B cell (primary cell): ENCODE measurements around the gene AQP3. TPM values are rescaled to one million over a fixed set of nuclear protein-coding genes. Genes with fewer than 3 reads are reported as not detected.

Experiments used
- ATAC-seq: fragments of 200-7000 bp; cut with Tn5 transposase; one replicate; pipeline ENCODE4 v1.10.0; 2021; ENCODE audit warnings: low read depth, mild to moderate bottlenecking, moderate number of reproducible peaks, moderate library complexity
- CTCF ChIA-PET: fragments of 350-600 bp; sonication (Branson Sonifier 250); formaldehyde crosslinking; loops from one replicate; lab custom pipeline; 2021; ENCODE audit warnings: antibody characterized with exemption, inconsistent platforms; lab: Charles Lee
- POLR2A ChIA-PET: fragments of 350-600 bp; sonication (Branson Sonifier 250); formaldehyde crosslinking; loops from one replicate; lab custom pipeline; 2021; ENCODE audit warnings: antibody characterized with exemption; lab: Charles Lee
- DNase-seq: peaks from one replicate; pipeline ENCODE4 v3.0.0; 2013
- H2AFZ ChIP-seq: 2 replicates; pipeline ENCODE4 v1.6.1; 2012; ENCODE audit warnings: mild to moderate bottlenecking, low read depth, low read length; ENCODE audit not compliant: insufficient read depth, poor library complexity, severe bottlenecking
- H3K27ac ChIP-seq, 2 donors: 1 replicate in 1 of 2; 2 replicates in 1 of 2; pipeline ENCODE4 v1.5.1; 2012 to 2013; ENCODE audit warnings: low read length in 2 of 2, mild to moderate bottlenecking in 2 of 2, moderate library complexity in 1 of 2
- H3K27me3 ChIP-seq, 4 experiments: fragments of 200-600 bp in 1 of 4; sonication (generic) in 1 of 4; replicated peaks in 1 of 4; 1 replicate in 2 of 4; 2 replicates in 2 of 4; pipeline versions ENCODE4 v1.6.1 to v1.7.0; 2013 to 2016; ENCODE audit warnings: low read length in 3 of 4, mild to moderate bottlenecking in 2 of 4, mixed read lengths in 1 of 4, moderate library complexity in 1 of 4; ENCODE audit not compliant: insufficient read depth in 4 of 4, control insufficient read depth in 3 of 4; ENCODE audit errors: control extremely low read depth in 1 of 4
- H3K36me3 ChIP-seq, 2 experiments: replicated peaks in 1 of 2; 1 replicate in 1 of 2; 2 replicates in 1 of 2; pipeline versions ENCODE4 v1.6.1 to v1.7.1; 2013; ENCODE audit warnings: low read length in 1 of 2; ENCODE audit not compliant: insufficient read depth in 2 of 2, control insufficient read depth in 1 of 2; ENCODE audit errors: control extremely low read depth in 1 of 2, extremely low read depth in 1 of 2
- H3K4me1 ChIP-seq, 2 donors: fragments of 200-600 bp in 1 of 2; sonication (generic) in 1 of 2; 1 replicate in 1 of 2; 2 replicates in 1 of 2; pipeline versions ENCODE4 v1.5.1 to v1.6.1; 2013 to 2017; ENCODE audit warnings: low read length in 2 of 2; ENCODE audit not compliant: control insufficient read depth in 2 of 2, insufficient read depth in 2 of 2
- H3K4me2 ChIP-seq: replicated peaks from 2 replicates; pipeline ENCODE3; 2012; ENCODE audit warnings: mild to moderate bottlenecking, low read depth, low read length; ENCODE audit not compliant: poor library complexity, severe bottlenecking
- H3K4me3 ChIP-seq, 5 experiments: fragments of 200-600 bp in 1 of 5; sonication (generic) in 1 of 5; 1 replicate in 3 of 5; 2 replicates in 2 of 5; pipeline versions ENCODE4 v1.5.1 to v1.7.0; 2011 to 2016; ENCODE audit warnings: low read length in 4 of 5, mild to moderate bottlenecking in 4 of 5, low read depth in 2 of 5, control low read depth in 1 of 5, moderate library complexity in 1 of 5; ENCODE audit not compliant: insufficient read depth in 1 of 5; ENCODE audit errors: control extremely low read depth in 1 of 5, extremely low read depth in 1 of 5
- H3K79me2 ChIP-seq: fragments of 200-600 bp; sonication (generic); one replicate; pipeline ENCODE4 v1.6.0; 2016; ENCODE audit warnings: low read length; ENCODE audit not compliant: control insufficient read depth, insufficient read depth
- H3K9ac ChIP-seq: fragments of 200-600 bp; sonication (generic); 2 replicates; pipeline ENCODE4 v1.6.1; 2017; ENCODE audit warnings: mild to moderate bottlenecking, low read length, moderate library complexity
- H3K9me3 ChIP-seq, 3 donors: one replicate each; pipeline versions ENCODE4 v1.6.1 to v1.7.1; 2013; ENCODE audit warnings: low read length in 2 of 3; ENCODE audit not compliant: control insufficient read depth in 2 of 3, insufficient read depth in 1 of 3; ENCODE audit errors: control extremely low read depth in 1 of 3
- H4K20me1 ChIP-seq: 2 replicates; pipeline ENCODE4 v1.6.0; 2012; ENCODE audit warnings: mild to moderate bottlenecking, low read length; ENCODE audit not compliant: insufficient read depth, control insufficient read depth, poor library complexity, severe bottlenecking
- H3K27ac Mint-ChIP-seq: one replicate; pipeline ENCODE4 v1.8.0; 2021; ENCODE audit warnings: mixed read lengths
- H3K27me3 Mint-ChIP-seq: one replicate; pipeline ENCODE4 v1.8.0; 2021; ENCODE audit warnings: mixed read lengths
- H3K4me1 Mint-ChIP-seq: one replicate; pipeline ENCODE4 v1.8.0; 2021; ENCODE audit warnings: mixed read lengths
- H3K4me3 Mint-ChIP-seq: one replicate; pipeline ENCODE4 v1.8.0; 2021; ENCODE audit warnings: mixed read lengths
- H3K9me3 Mint-ChIP-seq: one replicate; pipeline ENCODE4 v1.8.0; 2022; ENCODE audit warnings: mixed read lengths; ENCODE audit not compliant: insufficient read depth
- CTCF ChIP-seq: fragments of 200-600 bp; IDR thresholded peaks from one replicate; pipeline ENCODE4 v1.8.0; 2022; ENCODE audit warnings: antibody characterized with exemption, mild to moderate bottlenecking
- EZH2 ChIP-seq: IDR thresholded peaks from 2 replicates; pipeline ENCODE4 v1.6.1; 2012; ENCODE audit warnings: borderline replicate concordance, low read depth, mild to moderate bottlenecking, moderate library complexity, low read length; ENCODE audit not compliant: insufficient read depth, poor library complexity, severe bottlenecking
- WGBS: methylation state at CpG from one replicate; pipeline ENCODE4 v1.1.5; 2013; ENCODE audit warnings: missing lambda C conversion rate; ENCODE audit not compliant: insufficient coverage; 5-methylcytosine and 5-hydroxymethylcytosine counted together
- intact Hi-C: fragments of 100-400 bp; cut with micrococcal nuclease; formaldehyde crosslinking; loops from one replicate; pipeline ENCODE4 v1.10.0; 2022
- polyA plus RNA-seq: library from polyadenylated mRNA; depleted of rRNA; stranded (reverse); fragments of >200 nt; gene quantifications from 2 replicates; pipeline ENCODE4 v1.2.3, GENCODE V29; 2012
- total RNA-seq, 2 donors: library from RNA; stranded (reverse); fragments of 120-200 nt in 1 of 2; gene quantifications; 1 replicate in 1 of 2; 2 replicates in 1 of 2; pipeline versions ENCODE4 v1.2.3 to v1.2.4, GENCODE V29; 2013 to 2022

Gene AQP3
- total and polyA plus RNA-seq, 2 donors (not counting 1 experiment from before 2014, with no cell fraction given) = 1.8 to 10.0 TPM

GRCh38 chr9:33468215-33468730 is 20.9 kb upstream of the AQP3 start:
- ChIA-PET POLR2A (no interaction called here), CTCF (interaction anchor here (0.9 to 3.4 kb wide), 4 partner anchors 16 to 918 kb away, joined by 3 to 24 read pairs (median 20); no protein-coding TSS in a partner anchor)
- H3K27ac Mint-ChIP-seq = no peak overlapping the region
- Histone ChIP-seq H3K27ac (no peak overlapping the region), H3K4me1 (peaks cover 10 to 17% of the 10 kb centered on the region in 2 donors), H2AFZ (no peak overlapping the region), H3K9ac (no peak overlapping the region), H3K79me2 (peaks cover 22% of the 10 kb centered on the region), H4K20me1 (peaks cover 7% of the 10 kb centered on the region), H3K4me2 (no peak overlapping the region), H3K36me3 (peaks cover 0 to 78% of the 10 kb centered on the region in 2 experiments), H3K9me3 (no peaks in the 10 kb centered on the region), H3K4me3 (no peak overlapping the region), H3K27me3 (no peaks in the 10 kb centered on the region)
- intact Hi-C loops = no loop called here
- ATAC-seq (no peak), DNase-seq (no peak)
- peaks cover 20% of the 10 kb centered on the region for H3K4me1 Mint-ChIP-seq
- no peaks in the 10 kb centered on the region for H3K9me3 Mint-ChIP-seq
- TF ChIP-seq EZH2 (no peak), CTCF (no peak)
- 90% methylated on average over 2 of the region's 4 CpGs for WGBS
- no peak overlapping the region for H3K4me3 Mint-ChIP-seq
- no peaks in the 10 kb centered on the region for H3K27me3 Mint-ChIP-seq

- ATAC-seq = no peak
- Histone ChIP-seq H3K4me1 (peaks cover 3 to 10% of the 10 kb centered on the region in 2 donors), H3K79me2 (peaks cover 14% of the 10 kb centered on the region), H2AFZ (no peak overlapping the region), H3K27me3 (no peaks in the 10 kb centered on the region), H3K27ac (no peak overlapping the region), H3K4me2 (no peak overlapping the region), H3K9ac (no peak overlapping the region), H4K20me1 (no peaks in the 10 kb centered on the region), H3K36me3 (peaks cover 0 to 85% of the 10 kb centered on the region in 2 experiments), H3K9me3 (no peaks in the 10 kb centered on the region), H3K4me3 (no peak overlapping the region)
- intact Hi-C loops = loop anchor here (2.0 kb wide), 1 partner anchor 65 kb away; the partner anchor contains the start of gene AQP7
- 92% methylated on average over 5 of the region's 7 CpGs for WGBS
- H3K27me3 Mint-ChIP-seq = no peaks in the 10 kb centered on the region
- no peak overlapping the region for H3K27ac Mint-ChIP-seq
- ChIA-PET POLR2A (no interaction called here), CTCF (interaction anchor here (0.9 to 3.4 kb wide), 10 partner anchors 9 to 185 kb away, joined by 3 to 24 read pairs (median 10); no protein-coding TSS in a partner anchor)
- H3K9me3 Mint-ChIP-seq = no peaks in the 10 kb centered on the region
- peaks cover 14% of the 10 kb centered on the region for H3K4me1 Mint-ChIP-seq
- H3K4me3 Mint-ChIP-seq = no peak overlapping the region
- no peak for DNase-seq
- TF ChIP-seq CTCF (no peak), EZH2 (no peak)
These were observed 20.1 kb upstream of the AQP3 start for GRCh38 chr9:33467526-33467925.
